Right hindlimb (tissue), 1 donor: Measurements from ENCODE around the gene TMCC1.
A peak's percentile ranks its signal among the peaks of the same experiment; 100 is the strongest.
"Not testable (repeated sequence)": the region's sequence is repeated elsewhere in the genome, so short reads cannot be mapped to it uniquely, and the experiment has no call there.

Source experiments
- DNase-seq: peaks from one replicate; pipeline ENCODE4 v3.0.0-alpha.2; 2018

TMCC1 gene

GRCh38 chr3:129834580-129834979 lies 58.9 kb downstream of the TMCC1 start:
- no peak for DNase-seq

- not testable (repeated sequence) for DNase-seq
Measured at GRCh38 chr3:129831942-129832341, 61.6 kb downstream of the TMCC1 start.

GRCh38 chr3:129831503-129831902 lies 62.0 kb downstream of the TMCC1 start:
- DNase-seq, result no peak

- peak; percentile 47 for DNase-seq
Measured at GRCh38 chr3:129829640-129830039, 63.9 kb downstream of the TMCC1 start.

- DNase-seq, result no peak
Measured at GRCh38 chr3:129827765-129828164, 65.7 kb downstream of the TMCC1 start.

GRCh38 chr3:129824926-129825541 lies 68.5 kb downstream of the TMCC1 start:
- DNase-seq, result no peak

- DNase-seq, result no peak
Measured at GRCh38 chr3:129822679-129823078, 70.8 kb downstream of the TMCC1 start.

GRCh38 chr3:129822241-129822640 lies 71.3 kb downstream of the TMCC1 start:
- DNase-seq, result no peak

- DNase-seq, result no peak
Measured at GRCh38 chr3:129820587-129820986, 72.9 kb downstream of the TMCC1 start.

GRCh38 chr3:129812589-129812988 lies 80.9 kb downstream of the TMCC1 start:
- DNase-seq, result no peak

- no peak for DNase-seq
Measured at GRCh38 chr3:129809297-129809696, 84.2 kb downstream of the TMCC1 start.

GRCh38 chr3:129796146-129796545 lies 97.4 kb downstream of the TMCC1 start:
- DNase-seq, result no peak

- no peak for DNase-seq
Measured at GRCh38 chr3:129795186-129796010, 98.1 kb downstream of the TMCC1 start.

GRCh38 chr3:129794311-129795185 lies 99.0 kb downstream of the TMCC1 start:
- DNase-seq, result peak; percentile 37

- DNase-seq, result peak; percentile 23
Measured at GRCh38 chr3:129793942-129794310, 99.6 kb downstream of the TMCC1 start.

- DNase-seq, result no peak
Measured at GRCh38 chr3:129793319-129793718, 100.2 kb downstream of the TMCC1 start.

GRCh38 chr3:129783470-129783869 lies 110.0 kb downstream of the TMCC1 start:
- DNase-seq, result no peak

- DNase-seq, result no peak
Measured at GRCh38 chr3:129778871-129779270, 114.6 kb downstream of the TMCC1 start.

- no peak for DNase-seq
Measured at GRCh38 chr3:129777806-129778205, 115.7 kb downstream of the TMCC1 start.

- no peak for DNase-seq
Measured at GRCh38 chr3:129775870-129776269, 117.6 kb downstream of the TMCC1 start.

- DNase-seq, result no peak
Measured at GRCh38 chr3:129773691-129774663, 119.5 kb downstream of the TMCC1 start.

- no peak for DNase-seq
Measured at GRCh38 chr3:129770604-129771003, 122.9 kb downstream of the TMCC1 start.
